Stromal cell of bone marrow (primary cell): ENCODE data around the gene HMX1.

Source experiments
- DNase-seq: peaks from one replicate; pipeline ENCODE4 v3.0.0-alpha.2; 2012; ENCODE audit warnings: low read depth

Gene HMX1

GRCh38 chr4:8909548-8909947 is 37.9 kb upstream of the HMX1 start:
- DNase-seq: no peak

GRCh38 chr4:8908206-8908893 is 36.7 kb upstream of the HMX1 start:
- DNase-seq: no peak

GRCh38 chr4:8907596-8908205 is 36.1 kb upstream of the HMX1 start:
- no peak for DNase-seq

GRCh38 chr4:8906991-8907595 is 35.5 kb upstream of the HMX1 start:
- no peak for DNase-seq

- DNase-seq: no peak
Observed at GRCh38 chr4:8906668-8906970, 35.0 kb upstream of the HMX1 start.

- no peak for DNase-seq
Observed at GRCh38 chr4:8905773-8906667, 34.4 kb upstream of the HMX1 start.

- no peak for DNase-seq
Observed at GRCh38 chr4:8905226-8905772, 33.7 kb upstream of the HMX1 start.

GRCh38 chr4:8904666-8905065 is 33.0 kb upstream of the HMX1 start:
- DNase-seq: no peak

- no peak for DNase-seq
Observed at GRCh38 chr4:8904041-8904501, 32.4 kb upstream of the HMX1 start.

- DNase-seq: no peak
Observed at GRCh38 chr4:8901335-8901734, 29.7 kb upstream of the HMX1 start.

GRCh38 chr4:8900588-8900987 is 28.9 kb upstream of the HMX1 start:
- no peak for DNase-seq

GRCh38 chr4:8898419-8898818 is 26.8 kb upstream of the HMX1 start:
- no peak for DNase-seq

GRCh38 chr4:8897251-8898167 is 25.9 kb upstream of the HMX1 start:
- no peak for DNase-seq

GRCh38 chr4:8896506-8896905 is 24.9 kb upstream of the HMX1 start:
- DNase-seq: no peak

- no peak for DNase-seq
Observed at GRCh38 chr4:8896071-8896470, 24.4 kb upstream of the HMX1 start.

- DNase-seq: no peak
Observed at GRCh38 chr4:8895295-8895694, 23.7 kb upstream of the HMX1 start.

GRCh38 chr4:8894424-8894816 is 22.8 kb upstream of the HMX1 start:
- DNase-seq: no peak

GRCh38 chr4:8893624-8894423 is 22.2 kb upstream of the HMX1 start:
- no peak for DNase-seq

GRCh38 chr4:8893227-8893623 is 21.6 kb upstream of the HMX1 start:
- no peak for DNase-seq

- DNase-seq: no peak
Observed at GRCh38 chr4:8892556-8893226, 21.1 kb upstream of the HMX1 start.
